ENCODE data around the gene TUBA4B. TPM values are rescaled to one million over a fixed set of nuclear protein-coding genes. Genes with fewer than 3 reads are reported as not detected.

TUBA4B gene
- total RNA-seq, 4 donors from 2014 or later = not detected

DNA sequence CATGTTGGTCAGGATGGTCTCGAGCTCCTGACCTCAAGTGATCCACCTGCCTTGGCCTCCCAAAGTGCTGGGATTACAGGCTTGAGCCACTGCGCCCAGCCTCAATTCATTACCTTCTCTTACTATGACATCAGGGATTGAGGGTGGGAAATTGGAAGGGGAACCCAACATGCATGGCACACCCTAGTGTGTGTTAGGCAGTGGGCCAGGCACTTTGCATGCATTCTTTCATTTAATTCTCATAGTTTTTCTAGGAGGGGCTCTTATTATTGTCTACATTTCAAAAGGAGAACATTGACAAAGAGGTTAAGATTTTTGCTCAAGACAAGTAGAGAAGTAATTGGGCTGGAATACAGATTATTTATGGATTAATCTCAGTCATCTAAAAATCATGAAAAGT, 15.3 kb downstream of the TUBA4B start:
- no peak overlapping the region for H3K27ac ChIP-seq
- no peaks in the 10 kb centered on the region for H3K36me3 ChIP-seq
- intact Hi-C loops (cut with DNase I) = no loop called here
- DNase-seq = no peak
- no peaks in the 10 kb centered on the region for H3K9me3 ChIP-seq
- H3K4me3 ChIP-seq (replicated peaks in 1 of 3) = no peak overlapping the region
- TF ChIP-seq, protein P1, sequence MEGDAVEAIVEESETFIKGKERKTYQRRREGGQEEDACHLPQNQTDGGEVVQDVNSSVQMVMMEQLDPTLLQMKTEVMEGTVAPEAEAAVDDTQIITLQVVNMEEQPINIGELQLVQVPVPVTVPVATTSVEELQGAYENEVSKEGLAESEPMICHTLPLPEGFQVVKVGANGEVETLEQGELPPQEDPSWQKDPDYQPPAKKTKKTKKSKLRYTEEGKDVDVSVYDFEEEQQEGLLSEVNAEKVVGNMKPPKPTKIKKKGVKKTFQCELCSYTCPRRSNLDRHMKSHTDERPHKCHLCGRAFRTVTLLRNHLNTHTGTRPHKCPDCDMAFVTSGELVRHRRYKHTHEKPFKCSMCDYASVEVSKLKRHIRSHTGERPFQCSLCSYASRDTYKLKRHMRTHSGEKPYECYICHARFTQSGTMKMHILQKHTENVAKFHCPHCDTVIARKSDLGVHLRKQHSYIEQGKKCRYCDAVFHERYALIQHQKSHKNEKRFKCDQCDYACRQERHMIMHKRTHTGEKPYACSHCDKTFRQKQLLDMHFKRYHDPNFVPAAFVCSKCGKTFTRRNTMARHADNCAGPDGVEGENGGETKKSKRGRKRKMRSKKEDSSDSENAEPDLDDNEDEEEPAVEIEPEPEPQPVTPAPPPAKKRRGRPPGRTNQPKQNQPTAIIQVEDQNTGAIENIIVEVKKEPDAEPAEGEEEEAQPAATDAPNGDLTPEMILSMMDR (IDR thresholded peaks at IDR 0.05) = no peak
- TF ChIP-seq POLR2A (IDR thresholded peaks at IDR 0.05) = no peak
- peaks cover 0 to 10% of the 10 kb centered on the region in 2 donors for H3K4me1 ChIP-seq
- no peaks in the 10 kb centered on the region for H3K27me3 ChIP-seq
- WGBS, 2 donors = 88 to 96% methylated on average over 2 of the region's 2 CpGs

DNA sequence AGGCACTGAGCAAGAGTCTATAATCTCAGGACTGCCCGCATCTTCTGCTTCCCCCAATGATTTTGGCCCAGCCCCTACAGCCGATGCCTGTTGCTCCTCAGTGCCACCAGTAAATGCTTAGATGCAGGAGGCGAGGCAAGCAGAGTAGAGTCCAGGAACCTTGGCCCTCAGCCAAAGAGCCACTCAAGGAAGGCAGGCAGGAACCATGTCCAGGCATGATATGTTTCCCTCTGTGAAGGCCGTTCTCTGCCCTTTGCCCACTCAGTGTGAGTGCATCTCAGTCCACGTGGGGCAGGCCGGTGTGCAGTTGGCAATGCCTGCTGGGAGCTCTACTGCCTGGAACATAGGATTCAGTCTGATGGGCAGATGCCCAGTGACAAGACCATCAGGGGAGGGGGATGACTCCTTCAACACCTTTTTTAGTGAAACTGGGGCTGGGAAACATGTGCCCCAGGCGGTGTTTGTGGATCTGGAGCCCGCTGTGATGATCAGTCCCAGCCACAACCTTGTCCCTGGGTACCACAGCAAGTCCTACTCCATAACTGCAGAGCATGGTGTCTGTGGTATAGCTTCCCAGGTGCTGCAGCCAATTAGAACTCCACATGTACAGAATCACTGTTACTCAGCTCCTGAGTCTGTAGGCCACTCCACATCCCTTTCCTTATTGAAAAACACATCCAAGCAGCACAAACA, 16.5 kb downstream of the TUBA4B start:
- Histone ChIP-seq H3K4me3 (replicated peaks in 1 of 3) (no peak overlapping the region), H3K36me3 (no peaks in the 10 kb centered on the region), H3K4me1 (peaks cover 0 to 18% of the 10 kb centered on the region in 2 donors), H3K27me3 (no peaks in the 10 kb centered on the region), H3K27ac (no peak overlapping the region), H3K9me3 (no peaks in the 10 kb centered on the region)
- TF ChIP-seq POLR2A (IDR thresholded peaks at IDR 0.05) = no peak
- TF ChIP-seq, protein P1 (IDR thresholded peaks at IDR 0.05) = no peak
- 38 to 40% methylated on average over 8 of the region's 8 CpGs for WGBS, 2 donors
- intact Hi-C loops (cut with DNase I) = no loop called here
- DNase-seq = peak; percentile 95 to 96

DNA sequence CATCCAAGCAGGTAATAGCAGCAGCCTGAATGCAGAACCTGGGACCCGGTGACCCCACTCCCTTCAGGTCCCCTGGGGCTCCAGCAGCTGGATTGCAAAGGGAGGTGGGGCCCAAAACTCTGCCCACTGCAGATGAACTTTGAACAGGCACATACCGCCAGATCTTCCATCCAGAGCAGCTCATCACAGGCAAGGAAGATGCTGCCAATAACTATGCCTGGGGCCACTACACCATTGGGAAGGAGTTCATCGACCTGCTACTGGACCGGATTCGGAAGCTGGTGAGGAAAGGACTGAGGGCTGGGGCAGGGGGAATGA, 17.0 kb downstream of the TUBA4B start:
- peaks cover 0 to 19% of the 10 kb centered on the region in 2 donors for H3K4me1 ChIP-seq
- intact Hi-C loops (cut with DNase I) = no loop called here
- no peak overlapping the region for H3K27ac ChIP-seq
- no peak overlapping the region for H3K4me3 ChIP-seq (replicated peaks in 1 of 3)
- DNase-seq = no peak
- no peaks in the 10 kb centered on the region for H3K9me3 ChIP-seq
- TF ChIP-seq POLR2A (IDR thresholded peaks at IDR 0.05) = no peak
- TF ChIP-seq, protein P1 (IDR thresholded peaks at IDR 0.05) = no peak
- WGBS, 2 donors = 90 to 100% methylated on average over 4 to 5 of the region's 5 CpGs
- H3K36me3 ChIP-seq = no peaks in the 10 kb centered on the region
- H3K27me3 ChIP-seq = no peaks in the 10 kb centered on the region

DNA sequence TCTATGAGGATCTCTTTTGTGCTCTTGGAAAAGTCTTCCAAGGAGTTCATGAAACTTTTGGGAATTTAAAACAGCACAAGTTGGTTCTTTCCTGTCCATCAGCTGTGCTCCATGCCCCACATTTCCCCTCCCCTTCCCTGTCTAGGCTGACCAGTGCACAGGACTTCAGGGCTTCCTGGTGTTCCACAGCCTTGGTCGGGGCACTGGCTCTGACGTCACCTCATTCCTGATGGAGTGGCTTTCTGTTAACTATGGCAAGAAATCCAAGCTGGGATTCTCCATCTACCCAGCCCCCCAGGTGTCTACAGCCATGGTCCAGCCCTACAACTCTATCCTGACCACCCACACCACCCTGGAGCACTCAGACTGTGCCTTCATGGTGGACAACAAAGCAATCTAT, 18.0 kb downstream of the TUBA4B start:
- Histone ChIP-seq H3K9me3 (no peaks in the 10 kb centered on the region), H3K27ac (no peak overlapping the region), H3K27me3 (no peaks in the 10 kb centered on the region), H3K4me1 (peaks cover 0 to 19% of the 10 kb centered on the region in 2 donors), H3K36me3 (no peaks in the 10 kb centered on the region), H3K4me3 (replicated peaks in 1 of 3) (no peak overlapping the region)
- no peak for DNase-seq
- no peak for TF ChIP-seq POLR2A (IDR thresholded peaks at IDR 0.05)
- intact Hi-C loops (cut with DNase I) = no loop called here
- 70 to 77% methylated on average over 2 of the region's 2 CpGs for WGBS, 2 donors

DNA sequence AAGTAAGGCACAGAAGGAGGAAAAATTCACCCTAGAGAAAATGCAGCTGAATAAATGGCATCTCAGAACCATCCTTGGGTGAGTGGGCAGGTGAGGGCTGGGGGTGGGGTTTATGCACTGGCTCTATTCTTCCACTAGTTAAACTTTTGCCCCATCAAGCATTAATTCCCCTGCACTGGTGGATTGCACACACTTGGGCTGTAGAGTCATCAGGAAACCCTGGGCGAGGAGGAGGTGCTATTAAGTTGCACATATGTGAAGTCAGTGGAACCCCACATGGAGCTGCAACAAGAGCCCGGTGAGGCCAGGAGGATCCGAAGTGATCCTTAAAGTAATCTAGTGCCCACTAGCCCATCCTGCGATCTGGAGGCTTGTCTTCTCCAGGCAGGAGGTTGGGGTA, 19.3 kb downstream of the TUBA4B start:
- no peaks in the 10 kb centered on the region for H3K9me3 ChIP-seq
- H3K27ac ChIP-seq = no peak overlapping the region
- no peak for TF ChIP-seq POLR2A (IDR thresholded peaks at IDR 0.05)
- TF ChIP-seq, protein P1 (IDR thresholded peaks at IDR 0.05) = no peak
- H3K27me3 ChIP-seq = no peaks in the 10 kb centered on the region
- no peaks in the 10 kb centered on the region for H3K36me3 ChIP-seq
- H3K4me1 ChIP-seq = peaks cover 0 to 19% of the 10 kb centered on the region in 2 donors
- no peak for DNase-seq
- intact Hi-C loops (cut with DNase I) = no loop called here
- WGBS, 2 donors = 78 to 81% methylated on average over 4 of the region's 4 CpGs
- H3K4me3 ChIP-seq (replicated peaks in 1 of 3) = no peak overlapping the region
